ENCODE data around the gene USP7. TPM values are rescaled to one million over a fixed set of nuclear protein-coding genes. Genes with fewer than 3 reads are reported as not detected.
"Not testable (repeated sequence)": the region's sequence is repeated elsewhere in the genome, so short reads cannot be mapped to it uniquely, and the experiment has no call there.

Gene USP7
- 96.4 TPM for total RNA-seq

- DNase-seq: peak; percentile 82
These were observed at the start of gene USP7 for GRCh38 chr16:8963821-8964441. Gene USP7 (minus strand): TSS chr16:8963906. CDS start chr16:8963285, 621 bp downstream.

GRCh38 chr16:9013508-9013864, 49.8 kb upstream of the USP7 start:
- no peak for DNase-seq

GRCh38 chr16:9012848-9013507, 49.3 kb upstream of the USP7 start:
- DNase-seq: no peak

- no peak for DNase-seq
These were observed 48.6 kb upstream of the USP7 start for GRCh38 chr16:9012330-9012729.

- no peak for DNase-seq
These were observed 45.0 kb upstream of the USP7 start for GRCh38 chr16:9008601-9009260.

- no peak for DNase-seq
These were observed 43.6 kb upstream of the USP7 start for GRCh38 chr16:9007177-9007794.

- no peak for DNase-seq
These were observed 40.5 kb upstream of the USP7 start for GRCh38 chr16:9004183-9004582.

GRCh38 chr16:9003763-9004162, 40.1 kb upstream of the USP7 start:
- no peak for DNase-seq

GRCh38 chr16:9003322-9003721, 39.6 kb upstream of the USP7 start:
- no peak for DNase-seq

GRCh38 chr16:9002042-9002441, 38.3 kb upstream of the USP7 start:
- no peak for DNase-seq

- no peak for DNase-seq
These were observed 37.0 kb upstream of the USP7 start for GRCh38 chr16:9000664-9001063.

- no peak for DNase-seq
These were observed 36.1 kb upstream of the USP7 start for GRCh38 chr16:8999800-9000199.

GRCh38 chr16:8998108-8998507, 34.4 kb upstream of the USP7 start:
- peak; percentile 29 for DNase-seq

GRCh38 chr16:8996891-8997290, 33.2 kb upstream of the USP7 start:
- DNase-seq: no peak

GRCh38 chr16:8990445-8990844, 26.7 kb upstream of the USP7 start:
- no peak for DNase-seq

GRCh38 chr16:8989099-8989878, 25.6 kb upstream of the USP7 start:
- no peak for DNase-seq

- no peak for DNase-seq
These were observed 23.1 kb upstream of the USP7 start for GRCh38 chr16:8986818-8987191.

- no peak for DNase-seq
These were observed 22.4 kb upstream of the USP7 start for GRCh38 chr16:8986111-8986510.

- no peak for DNase-seq
These were observed 19.1 kb upstream of the USP7 start for GRCh38 chr16:8982816-8983215.

GRCh38 chr16:8981901-8982300, 18.2 kb upstream of the USP7 start:
- DNase-seq: not testable (repeated sequence)

GRCh38 chr16:8976189-8976588, 12.5 kb upstream of the USP7 start:
- not testable (repeated sequence) for DNase-seq

- DNase-seq: no peak
These were observed 11.3 kb upstream of the USP7 start for GRCh38 chr16:8975039-8975438.

Measured in skin of body (tissue), 2 donors.